GM19452 (cell line): ENCODE results near the gene ATRNL1.
"Not testable (repeated sequence)": the region's sequence is repeated elsewhere in the genome, so short reads cannot be mapped to it uniquely, and the experiment has no call there.

ENCODE experiments used
- ATAC-seq: cut with Tn5 transposase; IDR thresholded peaks from one replicate; pipeline ENCODE4 v1.9.1; 2021; ENCODE audit not compliant: unreplicated experiment

The ATRNL1 gene

DNA sequence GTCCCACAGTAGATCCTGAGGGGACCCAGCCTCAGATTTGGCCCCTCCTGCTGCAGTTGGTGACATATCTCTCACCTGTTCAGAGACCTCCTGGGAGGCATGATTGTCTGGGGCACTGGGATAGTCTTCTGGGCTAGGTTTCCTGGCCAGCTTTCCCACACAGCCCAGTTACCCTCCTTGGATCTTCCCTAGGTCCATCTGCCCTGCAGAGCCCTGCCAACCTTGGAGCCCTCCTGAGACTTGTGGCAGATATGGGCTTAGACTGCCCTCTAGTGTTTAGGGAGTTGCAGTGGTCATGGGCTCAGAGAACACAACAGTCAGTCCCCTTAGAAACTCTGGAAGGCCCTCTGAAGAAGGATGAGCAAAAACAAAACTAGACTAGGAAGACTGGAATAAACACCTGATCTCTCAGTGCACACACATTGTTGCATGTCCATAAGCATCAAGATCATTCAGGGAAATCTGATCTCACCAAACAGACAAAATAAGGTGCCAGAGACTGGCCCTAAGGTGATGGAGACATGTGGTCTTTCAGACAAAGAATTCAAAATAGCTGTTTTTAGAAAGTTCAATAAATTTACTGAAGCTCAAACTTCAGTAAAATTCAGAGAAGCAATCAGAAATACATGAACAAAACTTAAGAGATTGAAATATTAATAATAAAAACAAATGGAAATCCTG is 324.6 kb downstream of the ATRNL1 start:
- peak; percentile 88 for ATAC-seq

- ATAC-seq = no peak
Observed at GRCh38 chr10:115422624-115423023, 329.5 kb downstream of the ATRNL1 start.

DNA sequence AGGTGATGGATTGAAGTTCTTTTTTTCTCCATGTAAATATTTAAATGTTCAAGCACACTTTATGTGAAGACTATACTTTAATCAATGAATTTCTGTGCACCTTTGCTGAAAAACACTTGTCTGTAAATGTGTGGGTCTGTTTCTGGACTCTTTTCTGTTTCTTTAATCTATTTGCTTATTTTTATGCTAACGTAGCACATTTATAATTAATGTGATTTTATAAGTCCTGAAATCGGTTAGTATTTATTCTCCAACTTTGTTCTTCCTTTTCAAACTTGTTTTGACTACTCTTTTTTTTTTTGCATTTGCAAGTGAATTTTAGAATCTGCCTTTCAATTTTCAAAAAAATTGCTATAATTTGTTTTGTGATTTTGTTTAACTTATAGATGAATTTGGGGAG is 334.4 kb downstream of the ATRNL1 start:
- ATAC-seq = no peak

- ATAC-seq = no peak
Observed at GRCh38 chr10:115432188-115432819, 339.1 kb downstream of the ATRNL1 start.

DNA sequence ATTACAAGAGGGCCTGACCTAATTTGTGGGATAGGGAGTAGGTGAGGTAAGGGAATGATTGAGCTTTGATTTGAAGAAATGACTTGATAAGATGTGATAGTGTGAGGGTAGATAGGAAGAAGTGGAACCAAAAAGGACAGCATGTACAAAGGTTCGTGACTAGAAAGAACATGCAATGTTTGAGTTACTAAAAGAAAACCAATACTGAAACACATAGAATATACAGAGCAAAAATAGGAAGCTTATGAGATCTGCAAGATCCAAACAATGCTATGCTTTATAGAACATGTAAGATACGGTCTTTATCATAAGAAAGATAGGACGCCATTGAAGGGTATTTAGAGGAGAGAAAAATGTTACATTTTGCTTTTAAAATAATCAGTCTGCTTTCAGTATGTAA is 343.8 kb downstream of the ATRNL1 start:
- no peak for ATAC-seq

DNA sequence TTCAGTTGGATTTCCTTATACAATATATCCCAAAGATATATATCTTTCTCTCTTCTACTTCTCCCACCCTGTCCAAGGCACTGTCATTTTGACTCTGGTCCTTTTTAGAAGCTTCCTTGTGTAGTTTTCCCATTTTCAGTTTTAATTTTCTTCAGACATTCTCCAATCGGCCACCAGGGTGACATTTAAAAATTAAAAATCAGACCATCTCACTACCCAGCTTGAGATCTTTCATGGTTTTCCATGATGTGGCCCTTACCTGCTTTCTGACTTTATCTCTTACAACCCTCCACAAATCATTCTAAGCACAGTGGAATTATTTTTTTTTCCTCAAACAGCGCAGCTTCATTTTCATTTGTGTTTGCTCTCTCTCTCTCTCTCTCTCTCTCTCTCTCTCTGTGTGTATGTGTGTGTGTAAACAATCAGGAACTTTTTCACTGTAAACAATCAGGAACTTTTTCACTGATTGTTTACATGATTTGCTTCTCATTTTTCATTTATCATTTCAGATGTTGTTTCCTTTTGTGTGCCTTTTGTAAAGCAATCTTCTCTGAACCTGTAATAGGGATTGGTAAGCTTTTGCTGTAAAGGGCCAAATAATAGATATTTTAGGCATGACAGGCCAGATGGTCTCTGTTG is 348.9 kb downstream of the ATRNL1 start:
- no peak for ATAC-seq

DNA sequence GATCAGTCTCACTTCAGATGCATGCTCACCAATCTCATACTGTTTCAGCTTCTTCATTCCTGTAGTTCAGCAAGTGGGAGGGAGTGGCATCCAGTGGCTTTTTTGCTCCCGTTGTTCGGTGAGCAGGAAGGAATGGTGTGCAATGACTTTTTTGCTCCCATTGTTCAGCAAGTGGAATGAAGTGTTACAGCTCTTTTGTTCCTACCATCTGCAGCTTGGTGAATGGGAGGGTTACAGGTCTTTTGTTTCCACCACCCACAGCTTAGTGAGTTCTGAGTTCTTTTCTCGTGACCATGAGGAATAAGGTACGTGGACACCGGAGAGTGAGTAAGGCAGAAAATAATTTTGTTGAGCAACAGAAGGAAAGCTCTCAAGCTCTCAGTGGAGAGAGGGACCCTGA is 363.6 kb downstream of the ATRNL1 start:
- no peak for ATAC-seq

DNA sequence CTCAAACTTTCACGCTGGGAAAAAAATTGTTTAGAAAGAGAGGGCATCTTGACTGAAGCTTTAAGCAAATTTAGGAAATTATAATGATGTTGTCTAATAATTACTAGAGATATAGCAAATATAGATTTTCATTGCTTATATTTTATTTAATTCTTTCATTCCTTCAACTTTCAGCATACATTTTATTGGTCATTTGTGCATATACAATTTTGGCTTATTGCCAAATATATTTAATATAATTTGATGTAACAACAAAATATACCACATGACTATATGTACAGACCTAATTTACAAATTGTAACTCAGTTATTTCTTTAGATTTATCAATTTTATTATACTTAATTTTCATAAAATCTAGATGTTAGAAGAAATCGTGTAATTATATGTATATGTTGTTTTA is 390.1 kb downstream of the ATRNL1 start:
- no peak for ATAC-seq

DNA sequence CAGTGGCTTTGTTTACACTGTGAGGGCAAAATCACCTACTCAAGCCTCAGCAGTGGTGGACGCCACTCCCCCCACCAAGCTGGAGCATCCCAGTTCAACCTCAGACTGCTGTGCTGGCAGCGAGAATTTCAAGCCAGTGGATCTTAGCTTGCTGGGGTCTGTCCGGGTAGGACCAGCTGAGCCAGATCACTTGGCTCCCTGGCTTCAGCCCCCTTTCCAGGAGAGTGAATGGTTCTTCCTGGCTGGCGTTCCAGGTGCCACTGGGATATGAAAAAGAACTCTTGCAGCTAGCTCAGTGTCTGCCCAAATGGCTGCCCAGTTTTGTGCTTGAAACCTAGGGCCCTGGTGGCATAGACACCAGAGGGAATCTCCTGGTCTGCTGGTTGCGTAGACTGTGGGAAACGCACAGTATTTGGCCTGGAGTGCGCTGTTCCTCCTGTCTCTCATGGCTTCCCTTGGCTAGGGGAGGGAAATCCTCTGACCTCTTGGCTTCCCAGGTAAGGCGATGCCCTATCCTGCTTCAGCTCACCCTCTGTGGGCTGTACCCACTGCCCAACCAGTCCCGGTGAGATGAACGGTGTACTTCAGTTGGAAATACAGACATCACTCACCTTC is 398.5 kb downstream of the ATRNL1 start:
- ATAC-seq = no peak

DNA sequence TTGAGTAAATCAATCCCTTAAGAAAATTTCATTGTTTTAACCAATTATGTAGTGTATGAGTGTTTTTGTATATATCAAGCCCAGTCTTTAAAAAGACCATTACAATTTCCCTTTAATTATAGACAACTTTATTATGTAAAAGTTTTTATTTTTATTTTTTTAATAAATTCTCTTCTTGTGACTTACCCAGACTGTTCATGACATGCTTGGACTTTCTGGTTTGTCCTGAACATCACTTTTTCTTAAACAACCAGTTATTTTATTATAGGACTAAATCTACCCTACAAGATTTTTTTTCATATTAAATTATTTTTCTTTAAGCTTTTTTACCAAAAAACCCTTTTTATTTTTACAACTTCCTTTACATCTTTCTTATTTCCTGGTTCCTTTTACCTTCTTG is 410.4 kb downstream of the ATRNL1 start:
- ATAC-seq = no peak

DNA sequence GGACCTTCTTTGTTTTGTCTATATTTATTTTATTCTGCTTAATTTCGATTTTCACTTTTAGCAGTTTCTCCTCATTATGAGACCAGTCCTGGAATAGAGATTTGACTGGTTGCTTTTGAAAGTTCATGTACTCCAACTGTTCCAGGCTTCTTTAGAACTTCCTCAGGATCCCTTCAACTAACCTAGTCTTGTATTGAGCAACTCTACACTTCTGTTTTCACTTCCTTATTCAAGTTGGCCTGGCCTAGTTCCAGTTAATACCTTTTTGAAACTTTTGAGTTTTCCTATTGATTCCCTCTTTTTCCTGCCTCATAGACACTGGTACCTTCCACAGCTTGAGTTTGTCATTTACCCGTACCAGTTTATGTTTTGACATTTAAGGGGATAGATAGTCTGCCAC is 421.7 kb downstream of the ATRNL1 start:
- ATAC-seq = no peak

DNA sequence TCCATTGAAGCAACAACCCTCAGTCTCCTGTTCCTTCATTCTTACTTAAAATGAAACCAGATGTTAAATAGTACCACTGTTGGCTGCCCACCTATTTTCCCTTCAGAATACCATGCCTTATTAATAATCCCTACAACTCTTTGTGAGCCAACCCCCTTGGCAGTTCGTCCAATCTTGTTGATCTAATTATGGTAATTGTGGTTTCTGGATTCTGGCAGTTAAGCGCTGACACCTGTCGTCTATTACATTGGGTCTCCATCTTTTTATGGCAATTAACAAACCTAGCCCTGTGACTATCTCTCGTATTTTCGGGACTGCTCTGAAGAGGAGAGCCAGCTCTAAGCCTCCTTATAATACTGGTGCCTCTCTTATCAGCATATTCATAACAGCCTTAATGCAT is 432.0 kb downstream of the ATRNL1 start:
- ATAC-seq = no peak

- not testable (repeated sequence) for ATAC-seq
Observed at GRCh38 chr10:115527682-115528081, 434.5 kb downstream of the ATRNL1 start.

DNA sequence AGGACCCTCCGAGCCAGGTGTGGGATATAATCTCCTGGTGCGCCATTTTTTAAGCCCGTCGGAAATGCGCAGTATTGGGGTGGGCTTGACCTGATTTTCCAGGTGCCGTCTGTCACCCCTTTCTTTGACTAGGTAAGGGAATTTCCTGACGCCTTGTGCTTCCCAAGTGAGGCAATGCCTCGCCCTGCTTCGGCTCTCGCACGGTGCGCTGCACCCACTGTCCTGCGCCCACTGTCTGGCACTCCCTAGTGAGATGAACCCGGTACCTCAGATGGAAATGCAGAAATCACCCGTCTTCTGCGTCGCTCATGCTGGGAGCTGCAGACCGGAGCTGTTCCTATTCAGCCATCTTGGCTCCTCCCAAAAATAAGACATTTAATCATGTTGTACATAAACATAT is 443.2 kb downstream of the ATRNL1 start:
- ATAC-seq = not testable (repeated sequence)

DNA sequence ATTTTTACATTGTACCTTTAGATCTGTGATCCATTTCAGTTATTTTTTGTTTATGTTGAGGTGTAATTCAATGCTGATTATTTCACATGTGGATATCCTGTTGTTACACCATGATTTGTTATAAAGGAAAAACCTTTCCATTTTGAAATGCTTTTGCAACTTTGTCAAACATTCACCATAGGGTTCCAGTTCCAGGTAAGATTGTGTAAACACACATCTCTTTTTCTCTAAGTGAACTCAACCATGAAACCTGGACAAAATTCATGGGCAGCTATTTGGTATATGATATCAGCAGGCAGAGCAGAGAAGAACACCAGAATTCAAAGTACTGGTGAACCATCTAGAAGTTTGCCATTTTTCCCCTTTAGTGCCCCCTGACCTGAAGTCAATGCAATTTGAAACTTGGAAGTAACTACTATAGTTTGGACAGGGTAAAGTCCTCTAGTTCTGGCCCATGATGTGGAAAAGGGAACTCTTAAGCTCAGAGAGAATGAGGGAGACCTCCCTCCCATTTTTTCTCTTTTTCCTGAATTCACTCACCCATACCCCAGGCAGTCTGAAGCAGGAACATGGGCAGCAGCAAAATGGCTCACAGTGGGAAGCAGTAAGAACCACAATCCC is 446.1 kb downstream of the ATRNL1 start:
- no peak for ATAC-seq

DNA sequence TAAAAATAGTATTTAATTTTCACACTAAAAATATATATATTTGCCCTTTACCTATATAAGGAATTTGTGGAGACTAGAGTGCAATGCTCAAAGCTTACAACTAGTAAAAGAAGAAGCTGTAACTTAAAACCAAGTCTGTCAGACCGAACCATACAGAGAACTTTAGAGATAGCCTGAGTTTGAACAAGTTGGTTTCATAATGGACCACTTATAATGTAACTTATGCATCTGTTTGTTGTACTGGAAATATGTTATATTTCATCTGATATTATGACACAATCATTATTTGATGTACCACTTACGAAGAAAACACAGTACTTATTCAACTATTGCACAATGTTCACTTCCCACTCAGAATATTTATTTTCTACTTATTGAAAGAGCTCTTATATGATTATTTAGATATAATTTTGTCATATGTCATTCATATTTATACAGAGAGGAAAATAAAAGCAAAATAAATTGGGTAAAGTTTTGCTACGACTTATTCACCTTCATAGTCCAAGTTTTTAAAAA is 462.8 kb downstream of the ATRNL1 start:
- ATAC-seq = no peak

GRCh38 chr10:115558252-115558651 is 465.1 kb downstream of the ATRNL1 start:
- ATAC-seq = no peak

GRCh38 chr10:115566867-115567266 is 473.7 kb downstream of the ATRNL1 start:
- ATAC-seq = no peak

DNA sequence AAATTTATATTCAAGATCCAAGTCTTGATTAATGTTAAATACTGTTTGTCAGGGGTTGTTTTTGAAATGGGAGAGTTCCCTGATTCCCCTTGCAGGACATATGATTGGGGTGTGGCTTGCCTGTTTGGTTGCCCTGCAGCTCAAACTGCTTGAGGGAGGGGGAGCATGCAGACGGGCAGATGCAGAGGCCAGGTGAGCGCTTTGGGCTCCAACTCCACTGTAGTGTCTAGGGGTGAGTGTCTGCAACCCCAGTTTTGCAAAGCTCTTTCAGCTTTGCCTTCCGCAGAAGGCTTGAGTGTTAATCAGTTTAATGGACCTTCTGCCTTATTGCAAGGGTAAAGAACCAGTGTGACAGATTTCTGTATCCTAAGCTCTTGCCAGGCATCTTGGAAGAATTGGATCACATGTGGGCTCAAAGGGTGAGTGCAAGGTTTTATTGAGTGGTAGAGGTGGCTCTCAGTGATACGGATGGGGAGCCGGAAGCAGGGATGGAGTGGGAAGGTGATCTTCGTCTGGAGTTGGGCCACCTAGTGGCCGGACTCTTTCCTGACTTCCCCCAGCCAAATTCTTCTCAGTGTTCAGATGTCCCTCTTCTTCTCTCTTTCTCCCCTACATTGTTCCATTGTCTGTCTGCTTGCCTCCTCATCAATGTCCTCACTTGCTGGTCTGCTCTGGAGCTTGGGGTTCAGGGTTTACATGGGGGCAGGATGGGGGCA is 479.7 kb downstream of the ATRNL1 start:
- ATAC-seq = no peak

DNA sequence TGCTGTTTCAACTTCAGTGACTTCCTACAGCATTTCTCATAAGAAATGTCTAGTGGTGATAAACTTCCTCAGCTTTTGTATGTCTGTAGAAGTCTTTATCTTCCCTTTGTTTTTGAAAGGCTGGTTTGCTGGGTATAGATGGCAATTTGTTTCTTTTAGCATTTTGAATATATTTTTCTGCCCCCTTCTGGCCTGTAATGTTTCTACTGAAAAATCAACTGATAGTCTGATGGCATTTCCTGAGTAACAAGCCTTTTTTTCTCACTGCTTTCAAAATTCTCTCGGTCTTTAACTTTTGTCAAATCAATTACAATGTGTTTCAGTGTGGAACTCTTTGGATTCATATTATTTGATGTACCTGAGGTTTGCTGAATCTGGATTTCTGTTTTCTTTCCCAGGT is 487.1 kb downstream of the ATRNL1 start:
- ATAC-seq = no peak

GRCh38 chr10:115593060-115593459 is 499.9 kb downstream of the ATRNL1 start:
- ATAC-seq = no peak
